Heart right ventricle (tissue), 16 donors: ENCODE results near the gene RPL35A. TPM values are rescaled to one million over a fixed set of nuclear protein-coding genes. Genes with fewer than 3 reads are reported as not detected.

Experiments used
- ATAC-seq, 8 donors: fragments of 200-7000 bp; cut with Tn5 transposase; one replicate each; pipeline ENCODE4 v1.9.1; 2020; ENCODE audit warnings: mild to moderate bottlenecking in 8 of 8, moderate library complexity in 8 of 8, moderate number of reproducible peaks in 1 of 8
- DNase-seq, 2 donors: peaks; one replicate each; pipeline ENCODE4 v3.0.0-alpha.2; 2020
- H3K27ac ChIP-seq, 10 donors: fragments of 200-600 bp; sonication (generic) in 2 of 10; one replicate each; pipeline versions ENCODE4 v1.5.0 to v1.8.0; 2020 to 2022; ENCODE audit warnings: mild to moderate bottlenecking in 3 of 10
- H3K27me3 ChIP-seq, 7 donors: fragments of 200-600 bp; one replicate each; pipeline ENCODE4 v1.8.0; 2021 to 2022; ENCODE audit warnings: mild to moderate bottlenecking in 2 of 7
- H3K36me3 ChIP-seq, 9 donors: fragments of 200-600 bp; sonication (generic) in 1 of 9; one replicate each; pipeline versions ENCODE4 v1.5.0 to v1.8.0; 2020 to 2022; ENCODE audit warnings: mild to moderate bottlenecking in 2 of 9
- H3K4me1 ChIP-seq, 9 donors: fragments of 200-600 bp; sonication (generic) in 1 of 9; one replicate each; pipeline versions ENCODE4 v1.5.0 to v1.8.0; 2020 to 2022; ENCODE audit warnings: mild to moderate bottlenecking in 4 of 9
- H3K4me3 ChIP-seq, 10 donors: fragments of 200-600 bp; sonication (generic) in 2 of 10; one replicate each; pipeline versions ENCODE4 v1.5.0 to v1.8.0; 2020 to 2022; ENCODE audit warnings: mild to moderate bottlenecking in 7 of 10, moderate library complexity in 2 of 10
- H3K9me3 ChIP-seq, 11 donors: fragments of 200-600 bp in 10 of 11; sonication (generic) in 2 of 11; one replicate each; pipeline versions ENCODE4 v1.5.0 to v1.8.0; 2013 to 2022; ENCODE audit warnings: mild to moderate bottlenecking in 2 of 11, control low read depth in 1 of 11, moderate library complexity in 1 of 11
- WGBS, 2 donors: extraction: QIAGEN DNeasy Blood & Tissue Kit; methylation state at CpG; one replicate each; pipeline ENCODE4 v1.1.7; 2013; ENCODE audit warnings: inconsistent platforms in 1 of 2; 5-methylcytosine and 5-hydroxymethylcytosine counted together
- intact Hi-C, 10 donors: fragments of 100-400 bp; cut with DNase I; formaldehyde crosslinking; loops; one replicate each; pipeline versions ENCODE4 v1.11.1 to v1.14.2; 2022
- polyA plus RNA-seq, 2 donors: library from polyadenylated mRNA; stranded (reverse); fragments of 200-250 nt; gene quantifications; one replicate each; pipeline ENCODE4 v1.2.3, GENCODE V29; 2013
- total RNA-seq, 10 donors: library from RNA; stranded (reverse); fragmentation: NEBNext Ultra II Directional in 3 of 10; extraction: Animal tissue kit (Norgen Biotek cat#: 25700) in 3 of 10; gene quantifications; one replicate each; pipeline versions ENCODE4 v1.2.1 to v1.2.4, GENCODE V29; 2021 to 2023
- TF ChIP-seq, protein P1 (sequence below), 9 donors: fragments of 200-600 bp; sonication (generic) in 2 of 9; IDR thresholded peaks; one replicate each; pipeline versions ENCODE4 v1.5.0 to v1.8.0; 2021 to 2022; ENCODE audit warnings: antibody characterized with exemption in 9 of 9, mild to moderate bottlenecking in 5 of 9, moderate library complexity in 1 of 9
- donor health status: Arrhythmogenic right ventricular cardiomyopathy.
- donor health status: ischemic (EF 13 %, LVEDD 7.1; RV severe dilation, severe dysfunction).
- donor health status: healthy with polysubstance abuse.
- donor health status: DM: no; HTN: yes; CAD: no.
- donor health status: DM: no; HTN: no; CAD: no.
- donor health status: ischemic (EF 25% LVEDD 6.9; RV normal size, moderate dysfunction).
- donor health status: ischemic (EF 25% LVEDD 5.7; RV mildly dilated, moderate dysfunction).
- donor health status: healthy.
- donor health status: DM: yes; HTN: yes; CAD: no.
- donor health status: Ischemic cardiomyopathy.
- donor health status: ischemic (EF 35%, LVEDD 5.7; RV mildly dilated, moderate dysfunction).
- donor health status: nonischemic (EF 11% LVEDD 7.7; RV severe dilation, severe dysfunction).
- donor health status: DM: yes; HTN: yes; CAD: no.
- donor health status: PGD.
- donor health status: ischemic (EF 29% LVEDD 5.4; RV normal size, mild dysfunction).
- donor health status: nonischemic (EF 23%, LVEDD 6.1; RV moderate dilation, normal function).

The RPL35A gene
- total and polyA plus RNA-seq, 12 donors, result 674 to 1,493 (median 798) TPM

GRCh38 chr3:197989651-197990050, 39.7 kb downstream of the RPL35A start:
- ATAC-seq (no peak), DNase-seq (no peak)
- Histone ChIP-seq H3K27me3 (no peaks in the 10 kb centered on the region), H3K4me3 (no peak overlapping the region), H3K36me3 (peaks cover 0 to 68% (median 3%) of the 10 kb centered on the region in 9 donors), H3K27ac (no peak overlapping the region), H3K9me3 (no peaks in the 10 kb centered on the region), H3K4me1 (no peaks in the 10 kb centered on the region)
- TF ChIP-seq, protein P1, sequence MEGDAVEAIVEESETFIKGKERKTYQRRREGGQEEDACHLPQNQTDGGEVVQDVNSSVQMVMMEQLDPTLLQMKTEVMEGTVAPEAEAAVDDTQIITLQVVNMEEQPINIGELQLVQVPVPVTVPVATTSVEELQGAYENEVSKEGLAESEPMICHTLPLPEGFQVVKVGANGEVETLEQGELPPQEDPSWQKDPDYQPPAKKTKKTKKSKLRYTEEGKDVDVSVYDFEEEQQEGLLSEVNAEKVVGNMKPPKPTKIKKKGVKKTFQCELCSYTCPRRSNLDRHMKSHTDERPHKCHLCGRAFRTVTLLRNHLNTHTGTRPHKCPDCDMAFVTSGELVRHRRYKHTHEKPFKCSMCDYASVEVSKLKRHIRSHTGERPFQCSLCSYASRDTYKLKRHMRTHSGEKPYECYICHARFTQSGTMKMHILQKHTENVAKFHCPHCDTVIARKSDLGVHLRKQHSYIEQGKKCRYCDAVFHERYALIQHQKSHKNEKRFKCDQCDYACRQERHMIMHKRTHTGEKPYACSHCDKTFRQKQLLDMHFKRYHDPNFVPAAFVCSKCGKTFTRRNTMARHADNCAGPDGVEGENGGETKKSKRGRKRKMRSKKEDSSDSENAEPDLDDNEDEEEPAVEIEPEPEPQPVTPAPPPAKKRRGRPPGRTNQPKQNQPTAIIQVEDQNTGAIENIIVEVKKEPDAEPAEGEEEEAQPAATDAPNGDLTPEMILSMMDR (IDR thresholded peaks at IDR 0.05), result no peak
- intact Hi-C loops, result no loop called here
- 71 to 77% methylated on average over 4 of the region's 4 CpGs for WGBS, 2 donors

DNA sequence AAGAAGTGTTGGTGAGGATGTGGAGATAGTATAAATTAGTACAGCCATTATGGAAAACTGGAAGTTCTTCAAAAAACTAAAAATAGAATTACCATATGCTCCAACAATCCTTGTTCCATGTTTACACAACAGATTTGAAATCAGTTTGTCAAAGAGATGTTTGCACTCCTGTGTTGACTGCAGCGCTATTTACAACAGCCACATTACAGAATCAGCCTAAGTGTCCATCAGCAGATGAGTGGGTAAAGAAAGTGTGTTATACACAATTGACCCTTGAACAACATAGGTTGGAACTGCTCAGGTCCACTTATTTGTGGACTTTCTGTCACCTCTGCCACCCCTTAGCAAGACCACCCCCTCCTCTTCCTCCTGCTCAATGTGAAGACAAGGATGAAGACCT, 44.7 kb downstream of the RPL35A start:
- no peaks in the 10 kb centered on the region for H3K9me3 ChIP-seq
- H3K4me1 ChIP-seq, result no peaks in the 10 kb centered on the region
- no peaks in the 10 kb centered on the region for H3K27me3 ChIP-seq
- H3K4me3 ChIP-seq, result no peak overlapping the region
- H3K36me3 ChIP-seq, result peaks cover 0 to 53% (median 9%) of the 10 kb centered on the region in 9 donors
- TF ChIP-seq, protein P1 (IDR thresholded peaks at IDR 0.05), result no peak
- DNase-seq, result no peak
- WGBS, 2 donors, result 97 to 98% methylated on average over 1 of the region's 1 CpG
- intact Hi-C loops, result no loop called here
- no peak for ATAC-seq
- no peak overlapping the region for H3K27ac ChIP-seq

DNA sequence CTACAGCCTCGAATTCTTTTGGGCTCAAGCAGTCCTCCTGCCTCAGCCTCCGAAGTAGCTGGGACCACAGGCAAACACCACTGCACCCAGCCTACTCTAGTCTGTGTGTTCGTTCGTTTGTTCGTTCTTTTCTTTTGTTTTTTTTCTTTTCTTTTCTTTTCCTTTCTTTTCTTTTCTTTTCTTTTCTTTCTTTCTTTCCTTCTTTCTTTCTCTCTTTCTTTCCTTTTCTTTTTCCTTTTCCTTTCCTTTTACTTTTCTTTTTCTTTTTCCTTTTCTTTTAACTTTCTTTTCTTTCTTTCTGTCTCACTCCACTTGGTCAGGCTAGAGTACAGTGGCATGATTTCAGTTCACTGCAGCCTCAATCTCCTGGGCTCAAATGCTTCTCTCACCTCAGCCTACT, 46.9 kb downstream of the RPL35A start:
- WGBS, 2 donors, result 81 to 87% methylated on average over 5 of the region's 5 CpGs
- H3K9me3 ChIP-seq, result no peaks in the 10 kb centered on the region
- DNase-seq (no peak), ATAC-seq (no peak)
- intact Hi-C loops, result no loop called here
- H3K27me3 ChIP-seq, result no peaks in the 10 kb centered on the region
- TF ChIP-seq, protein P1 (IDR thresholded peaks at IDR 0.05), result no peak
- no peak overlapping the region for H3K27ac ChIP-seq
- H3K4me3 ChIP-seq, result no peak overlapping the region
- no peaks in the 10 kb centered on the region for H3K4me1 ChIP-seq
- H3K36me3 ChIP-seq, result peaks cover 0 to 57% (median 9%) of the 10 kb centered on the region in 9 donors

DNA sequence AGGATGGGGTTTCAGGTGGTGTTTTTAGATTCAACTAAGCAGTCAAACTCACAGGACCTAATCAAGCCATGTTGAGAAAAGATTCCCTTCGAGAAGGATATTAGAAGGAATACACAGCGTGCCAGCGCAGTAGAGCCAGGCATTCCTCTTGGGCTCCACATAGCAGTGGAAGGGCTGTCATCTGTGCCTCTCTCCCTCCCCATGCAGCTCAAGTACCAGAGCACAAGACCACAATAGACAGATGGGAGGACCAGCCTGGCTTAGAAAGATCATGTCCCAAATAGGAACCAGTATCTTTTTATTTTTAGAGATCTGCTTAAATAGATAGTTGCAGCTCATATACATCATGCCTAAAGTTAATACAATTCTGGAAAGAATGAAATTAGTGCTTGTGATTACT, 47.9 kb downstream of the RPL35A start:
- TF ChIP-seq, protein P1 (IDR thresholded peaks at IDR 0.05), result no peak
- no peak for DNase-seq
- H3K9me3 ChIP-seq, result no peaks in the 10 kb centered on the region
- H3K4me1 ChIP-seq, result no peaks in the 10 kb centered on the region
- no peak overlapping the region for H3K4me3 ChIP-seq
- H3K27ac ChIP-seq, result no peak overlapping the region
- no peak for ATAC-seq
- 93 to 99% methylated on average over 3 of the region's 3 CpGs for WGBS, 2 donors
- intact Hi-C loops, result no loop called here
- H3K36me3 ChIP-seq, result peaks cover 0 to 52% (median 9%) of the 10 kb centered on the region in 9 donors
- no peaks in the 10 kb centered on the region for H3K27me3 ChIP-seq

Other genes with a start within 250 kb of the RPL35A start
- gene RUBCN, start 213.3 kb upstream of the RPL35A start, total RNA-seq, result 10 to 100 TPM; 23.6 to 51.4 (median 35.7) TPM
- gene RUBCN, start 213.3 kb upstream of the RPL35A start, polyA plus RNA-seq, result 10 to 100 TPM in 1 of 2 donors, 1 to 10 TPM in 1; 9.7 to 16.5 TPM
- gene FYTTD1, start 200.3 kb upstream of the RPL35A start, total RNA-seq, result 100 to 1,000 TPM in 1 of 10 donors, 10 to 100 TPM in 9; 63.5 to 111 (median 82.4) TPM
- gene FYTTD1, start 200.3 kb upstream of the RPL35A start, polyA plus RNA-seq, result 10 to 100 TPM; 16.5 to 17.9 TPM
- gene LRCH3, start 158.9 kb upstream of the RPL35A start, total RNA-seq, result 10 to 100 TPM; 21.5 to 33.2 (median 28.0) TPM
- 10 to 100 TPM in 1 of 2 donors, 1 to 10 TPM in 1; 7.1 to 12.1 TPM for gene LRCH3, start 158.9 kb upstream of the RPL35A start, polyA plus RNA-seq
- gene LMLN, start 10.0 kb downstream of the RPL35A start, total RNA-seq, result 10 to 100 TPM in 7 of 10 donors, 1 to 10 TPM in 3; 8.7 to 15.2 (median 11.0) TPM
- 1 to 10 TPM; 2.0 to 3.1 TPM for gene LMLN, start 10.0 kb downstream of the RPL35A start, polyA plus RNA-seq